Natural killer cell treated with Interleukin-12 subunit alpha and Interleukin-12 subunit beta and Interleukin-15 and Interleukin-18, amount 100 ng/mL, for 72 hours (primary cell): ENCODE data around the gene IL1R2. TPM values are rescaled to one million over a fixed set of nuclear protein-coding genes. Genes with fewer than 3 reads are reported as not detected.
A peak's percentile ranks its signal among the peaks of the same experiment; 100 is the strongest.
"Not testable (repeated sequence)": the region's sequence is repeated elsewhere in the genome, so short reads cannot be mapped to it uniquely, and the experiment has no call there.

ENCODE experiments used
- ATAC-seq, 2 donors: fragments of 150-1000 bp; cut with Tn5 transposase in 1 of 2; sonication (Bioruptor Pico), chemical (Tn5 transposase) in 1 of 2; 2 replicates each; pipeline ENCODE4 v1.10.0; 2021
- DNase-seq: peaks from one replicate; pipeline ENCODE4 v3.0.0; 2022; ENCODE audit warnings: low spot score
- H3K27ac Mint-ChIP-seq, 2 donors: 1 replicate in 1 of 2; 2 replicates in 1 of 2; pipeline ENCODE4 v1.8.0; 2022; ENCODE audit warnings: mixed read lengths in 2 of 2, mild to moderate bottlenecking in 1 of 2, moderate library complexity in 1 of 2
- H3K27me3 Mint-ChIP-seq, 2 donors: 1 replicate in 1 of 2; 2 replicates in 1 of 2; pipeline ENCODE4 v1.8.0; 2022; ENCODE audit warnings: mixed read lengths in 2 of 2
- H3K36me3 Mint-ChIP-seq: one replicate; pipeline ENCODE4 v1.8.0; 2022; ENCODE audit warnings: mixed read lengths
- H3K4me1 Mint-ChIP-seq, 2 donors: 1 replicate in 1 of 2; 2 replicates in 1 of 2; pipeline ENCODE4 v1.8.0; 2022; ENCODE audit warnings: low read depth in 2 of 2, mixed read lengths in 2 of 2, mild to moderate bottlenecking in 1 of 2
- H3K4me3 Mint-ChIP-seq: one replicate; pipeline ENCODE4 v1.8.0; 2022; ENCODE audit warnings: mixed read lengths
- H3K9me3 Mint-ChIP-seq: 2 replicates; pipeline ENCODE4 v1.8.0; 2022; ENCODE audit warnings: mixed read lengths
- total RNA-seq, 2 donors: library from RNA; stranded (reverse); gene quantifications; one replicate each; pipeline ENCODE4 v1.2.3, GENCODE V29; 2022

The IL1R2 gene
- total RNA-seq, 2 donors from 2014 or later = not detected

DNA sequence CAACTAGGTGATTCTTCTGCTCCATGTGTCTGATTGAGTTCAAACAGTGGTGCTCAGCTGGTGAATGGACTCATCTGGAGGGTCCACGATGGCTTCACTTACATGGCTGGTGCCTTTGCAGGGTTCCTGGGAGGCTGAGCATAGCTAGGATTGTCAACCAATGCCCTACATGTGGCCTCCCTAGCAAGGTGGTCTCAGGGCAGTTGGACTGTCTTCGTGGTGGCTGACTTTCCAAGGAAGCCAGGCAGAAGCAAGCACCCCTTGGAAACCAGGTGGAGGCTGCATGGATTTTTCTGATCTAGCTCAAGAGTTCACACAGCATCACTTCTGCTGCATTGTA, 6.8 kb downstream of the IL1R2 start:
- no peak overlapping the region for H3K4me3 Mint-ChIP-seq
- peaks cover 5% of the 10 kb centered on the region for H3K36me3 Mint-ChIP-seq
- H3K27me3 Mint-ChIP-seq = peaks cover 34 to 48% of the 10 kb centered on the region in 2 donors
- ATAC-seq (no peak), DNase-seq (no peak)
- no peaks in the 10 kb centered on the region for H3K9me3 Mint-ChIP-seq
- H3K27ac Mint-ChIP-seq = peak overlapping the region in 1 of 2 donors; percentile 14
- H3K4me1 Mint-ChIP-seq = peaks cover 8 to 18% of the 10 kb centered on the region in 2 donors

DNA sequence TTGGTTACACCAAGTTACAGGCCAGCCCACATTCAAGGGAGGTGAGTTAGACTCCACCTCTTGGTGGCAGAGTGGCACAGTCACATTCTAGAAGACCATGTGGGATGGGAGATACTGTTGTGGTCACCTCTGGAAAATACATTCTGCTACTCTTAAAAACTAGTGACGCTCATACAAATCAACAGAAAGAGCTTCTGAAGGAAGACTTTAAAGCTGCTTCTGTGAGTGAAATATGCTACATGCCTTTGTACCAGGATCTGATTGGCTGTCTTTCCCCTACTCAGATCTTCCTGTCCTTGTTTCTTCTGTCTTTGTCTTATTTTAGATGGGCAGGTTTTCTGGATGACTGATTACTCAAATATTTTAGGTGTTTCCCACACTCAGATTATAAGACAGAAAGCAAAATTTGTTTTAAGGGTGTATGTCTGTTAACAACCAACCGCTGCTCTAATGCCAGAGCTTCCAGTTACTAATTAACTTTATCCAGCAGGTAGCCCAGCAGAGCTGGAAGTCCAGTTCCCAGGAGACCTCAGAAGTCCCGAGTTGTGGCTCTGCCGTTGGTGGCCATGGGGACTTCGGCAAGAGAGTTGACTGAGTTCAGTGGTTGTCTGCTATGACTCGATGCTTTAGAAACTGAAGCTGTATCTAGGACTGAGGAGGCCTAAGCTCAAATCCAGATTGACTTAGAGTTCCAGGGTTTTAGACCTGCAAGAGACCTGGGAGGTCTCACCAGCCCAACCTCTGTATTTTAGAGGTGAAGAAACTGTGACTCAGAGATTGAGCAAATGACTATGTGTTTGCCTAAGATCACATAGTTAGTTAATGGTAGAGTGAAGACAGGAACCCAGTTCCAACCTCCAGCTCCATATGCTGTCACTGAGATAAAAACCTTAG, 7.4 kb downstream of the IL1R2 start:
- peak; percentile 25 to 77 for ATAC-seq
- Mint-ChIP-seq H3K4me3 (no peak overlapping the region), H3K36me3 (peaks cover 5% of the 10 kb centered on the region), H3K4me1 (peaks cover 8 to 18% of the 10 kb centered on the region in 2 donors), H3K27me3 (peaks cover 31 to 44% of the 10 kb centered on the region in 2 donors), H3K9me3 (no peaks in the 10 kb centered on the region), H3K27ac (peak overlapping the region in 1 of 2 donors; percentile 14)
- DNase-seq = no peak

DNA sequence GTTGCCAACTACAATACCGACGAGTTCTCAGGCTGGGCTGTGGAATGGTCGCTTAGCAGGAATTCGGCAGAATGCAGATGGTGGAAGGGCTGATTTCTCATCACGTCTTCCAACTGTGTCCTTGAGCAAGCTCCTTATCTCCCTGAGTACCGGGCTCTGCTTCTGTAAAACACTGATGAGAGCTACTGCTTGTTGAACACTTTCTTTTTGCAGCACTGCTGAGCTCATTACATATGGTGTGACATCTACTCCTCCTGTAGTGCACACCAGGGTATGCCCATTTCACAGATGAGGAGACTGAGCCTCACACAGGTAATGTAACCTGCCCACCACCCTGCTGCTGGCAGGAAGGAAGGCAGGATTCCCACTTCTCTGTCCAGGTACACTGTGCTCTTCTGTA, 8.3 kb downstream of the IL1R2 start:
- DNase-seq (no peak), ATAC-seq (no peak)
- peaks cover 25 to 36% of the 10 kb centered on the region in 2 donors for H3K27me3 Mint-ChIP-seq
- H3K9me3 Mint-ChIP-seq = no peaks in the 10 kb centered on the region
- no peak overlapping the region for H3K4me3 Mint-ChIP-seq
- no peak overlapping the region for H3K27ac Mint-ChIP-seq
- H3K36me3 Mint-ChIP-seq = no peaks in the 10 kb centered on the region
- peaks cover 8 to 13% of the 10 kb centered on the region in 2 donors for H3K4me1 Mint-ChIP-seq

DNA sequence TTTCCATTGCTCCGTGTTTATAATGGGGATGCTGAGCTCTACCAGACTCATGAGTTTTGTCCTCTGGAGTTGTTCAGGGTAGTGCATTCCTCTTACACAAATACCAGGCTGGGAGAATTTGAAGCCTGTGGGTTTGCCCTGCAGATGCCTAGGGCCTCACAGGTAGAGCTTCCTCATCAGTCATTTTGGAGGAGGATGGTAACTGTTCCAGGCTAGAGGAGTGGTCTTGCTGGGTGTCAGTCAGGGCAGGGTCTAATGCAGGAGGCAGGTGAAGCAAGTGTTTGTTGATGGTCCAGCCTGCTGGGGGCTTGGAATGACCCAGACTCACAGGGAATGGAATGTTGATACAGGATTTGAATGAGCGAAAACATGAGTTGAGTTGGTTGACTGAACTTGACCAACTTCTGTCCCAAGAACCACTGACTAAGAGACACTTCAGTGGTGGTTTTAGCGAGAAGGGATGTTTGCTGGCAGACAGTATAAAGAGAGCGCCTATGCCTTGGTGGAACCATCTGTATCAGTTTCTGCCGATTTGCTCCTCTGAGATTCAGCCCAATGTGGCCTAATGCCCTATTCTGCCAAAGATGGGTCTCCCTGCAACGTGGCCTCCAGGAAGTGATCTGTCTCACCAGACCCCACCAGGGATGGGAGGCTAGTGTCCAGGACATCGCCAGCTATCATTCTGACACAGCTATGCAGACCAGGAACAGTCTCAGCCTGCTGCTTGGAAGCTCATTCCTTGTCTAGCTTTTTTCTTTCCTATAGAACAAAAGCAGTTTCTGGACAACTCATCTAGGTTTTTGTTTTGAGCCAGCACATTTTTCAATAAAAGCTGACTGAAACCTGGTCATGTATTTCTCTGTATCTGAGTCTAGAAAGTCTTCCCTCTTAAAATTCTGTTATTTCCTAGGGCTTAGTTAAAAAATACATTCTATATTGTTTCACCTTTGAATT, 9.3 kb downstream of the IL1R2 start:
- no peaks in the 10 kb centered on the region for H3K36me3 Mint-ChIP-seq
- no peaks in the 10 kb centered on the region for H3K9me3 Mint-ChIP-seq
- H3K27me3 Mint-ChIP-seq = peaks cover 21 to 32% of the 10 kb centered on the region in 2 donors
- no peak overlapping the region for H3K27ac Mint-ChIP-seq
- DNase-seq (no peak), ATAC-seq (peak; percentile 51 to 69)
- H3K4me3 Mint-ChIP-seq = no peak overlapping the region
- peaks cover 13 to 16% of the 10 kb centered on the region in 2 donors for H3K4me1 Mint-ChIP-seq

DNA sequence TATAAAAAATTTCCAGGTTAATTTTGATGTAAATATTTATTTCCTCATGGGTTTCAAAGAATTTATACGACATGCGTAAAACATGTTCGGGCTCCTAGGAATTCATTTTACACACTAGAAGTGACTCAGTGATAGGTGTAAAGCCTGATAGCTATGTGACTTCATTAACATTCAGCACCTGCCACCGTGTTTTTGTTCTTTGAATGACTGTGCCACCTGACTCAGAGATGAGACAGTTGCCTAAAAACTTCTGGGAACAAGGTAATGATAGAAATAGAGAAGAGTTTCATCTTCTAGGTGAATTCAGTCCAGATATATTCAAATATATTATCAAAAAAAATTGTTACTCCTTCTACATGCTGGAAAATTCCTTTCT, 10.0 kb downstream of the IL1R2 start:
- Mint-ChIP-seq H3K4me3 (no peak overlapping the region), H3K4me1 (peaks cover 16 to 19% of the 10 kb centered on the region in 2 donors), H3K36me3 (no peaks in the 10 kb centered on the region), H3K27me3 (peaks cover 24 to 34% of the 10 kb centered on the region in 2 donors), H3K9me3 (no peaks in the 10 kb centered on the region), H3K27ac (no peak overlapping the region)
- ATAC-seq (no peak), DNase-seq (no peak)

DNA sequence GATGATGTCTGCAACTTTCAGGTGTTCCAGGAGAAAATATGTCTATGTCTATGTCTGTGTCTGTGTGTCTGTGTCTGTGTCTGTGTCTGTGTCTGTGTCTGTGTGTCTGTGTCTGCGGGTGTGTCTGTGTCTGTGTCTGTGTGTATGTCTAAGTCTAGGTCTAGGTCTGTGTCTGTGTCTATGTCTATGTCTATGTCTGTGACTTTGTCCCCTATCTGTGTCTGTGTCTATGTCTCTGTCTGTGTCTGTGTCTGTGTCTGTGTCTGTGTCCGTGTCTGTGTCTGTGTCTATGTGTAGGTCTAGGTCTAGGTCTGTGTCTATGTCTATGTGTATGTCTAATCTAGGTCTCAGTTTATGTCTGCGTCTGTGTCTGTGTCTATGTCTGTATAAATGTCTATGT, 10.5 kb downstream of the IL1R2 start:
- Mint-ChIP-seq H3K27me3 (peaks cover 23 to 34% of the 10 kb centered on the region in 2 donors), H3K9me3 (no peaks in the 10 kb centered on the region), H3K27ac (no peak overlapping the region), H3K36me3 (no peaks in the 10 kb centered on the region), H3K4me1 (peaks cover 20 to 23% of the 10 kb centered on the region in 2 donors), H3K4me3 (no peak overlapping the region)
- DNase-seq (no peak), ATAC-seq (no peak)

DNA sequence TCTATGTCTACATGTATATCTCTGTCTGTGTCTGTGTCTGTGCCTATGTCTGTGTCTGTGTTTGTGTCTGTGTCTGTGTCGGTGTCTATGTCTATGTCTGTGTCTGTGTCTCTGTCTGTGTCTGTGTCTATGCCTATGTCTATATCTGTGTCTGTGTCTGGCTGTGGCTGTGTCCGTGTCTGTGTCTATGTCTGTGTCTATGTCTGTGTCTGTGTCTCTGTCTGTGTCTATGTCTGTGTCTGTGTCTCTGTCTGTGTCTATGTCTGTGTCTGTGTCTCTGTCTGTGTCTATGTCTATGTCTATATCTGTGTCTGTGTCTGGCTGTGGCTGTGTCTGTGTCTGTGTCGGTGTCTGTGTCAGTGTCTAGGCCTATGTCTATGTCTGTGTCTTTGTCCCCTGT, 11.1 kb downstream of the IL1R2 start:
- not testable (repeated sequence) for H3K4me3 Mint-ChIP-seq, DNase-seq, H3K9me3 Mint-ChIP-seq, H3K36me3 Mint-ChIP-seq, H3K27ac Mint-ChIP-seq, ATAC-seq
- Mint-ChIP-seq H3K4me1 (peaks cover 20 to 27% of the 10 kb centered on the region in 2 donors), H3K27me3 (peaks cover 23 to 34% of the 10 kb centered on the region in 2 donors)

DNA sequence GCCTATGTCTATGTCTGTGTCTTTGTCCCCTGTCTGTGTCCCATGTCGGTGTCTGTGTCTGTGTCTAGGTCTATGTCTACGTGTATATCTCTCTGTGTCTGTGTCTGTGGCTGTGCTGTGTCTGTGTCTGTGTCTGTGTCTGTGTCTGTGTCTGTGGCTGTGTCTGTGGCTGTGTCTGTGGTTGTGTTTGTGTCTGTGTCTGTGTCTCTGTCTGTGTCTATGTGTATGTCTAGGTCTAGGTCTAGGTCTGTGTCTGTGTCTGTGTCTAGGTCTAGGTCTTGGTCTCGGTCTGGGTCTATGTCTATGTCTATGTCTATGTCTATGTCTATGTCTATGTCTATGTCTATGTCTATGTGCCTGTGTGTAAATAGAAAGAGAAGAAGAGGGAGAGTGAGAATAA, 11.9 kb downstream of the IL1R2 start:
- H3K27ac Mint-ChIP-seq = no peak overlapping the region
- H3K4me3 Mint-ChIP-seq = no peak overlapping the region
- H3K36me3 Mint-ChIP-seq = no peaks in the 10 kb centered on the region
- no peaks in the 10 kb centered on the region for H3K9me3 Mint-ChIP-seq
- peaks cover 20 to 26% of the 10 kb centered on the region in 2 donors for H3K4me1 Mint-ChIP-seq
- no peak for DNase-seq
- H3K27me3 Mint-ChIP-seq = peaks cover 20 to 29% of the 10 kb centered on the region in 2 donors
- no peak for ATAC-seq

DNA sequence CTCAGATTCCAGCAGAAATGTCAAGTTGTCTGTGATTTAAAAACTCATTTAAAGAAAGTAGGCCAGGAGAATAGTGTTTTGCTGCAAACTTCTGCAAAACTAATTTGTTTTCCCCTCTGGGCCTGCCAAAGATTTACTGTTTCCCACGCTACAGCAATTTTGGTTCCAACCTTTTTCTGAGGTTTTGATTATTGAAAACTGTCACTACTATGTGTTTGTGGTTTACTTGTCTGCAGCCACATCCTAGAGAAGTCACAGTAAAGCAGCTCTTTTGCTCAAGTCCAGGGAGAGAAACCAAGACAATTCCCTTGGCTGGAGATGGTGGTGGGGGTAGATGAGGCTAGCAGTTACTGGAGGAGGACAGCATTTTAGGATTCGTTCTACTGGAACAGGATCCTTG, 12.8 kb downstream of the IL1R2 start:
- peak; percentile 67 to 76 for ATAC-seq
- peaks cover 20% of the 10 kb centered on the region in 2 donors for H3K4me1 Mint-ChIP-seq
- H3K36me3 Mint-ChIP-seq = no peaks in the 10 kb centered on the region
- peaks cover 22 to 28% of the 10 kb centered on the region in 2 donors for H3K27me3 Mint-ChIP-seq
- no peak overlapping the region for H3K27ac Mint-ChIP-seq
- no peak overlapping the region for H3K4me3 Mint-ChIP-seq
- no peak for DNase-seq
- H3K9me3 Mint-ChIP-seq = no peaks in the 10 kb centered on the region

DNA sequence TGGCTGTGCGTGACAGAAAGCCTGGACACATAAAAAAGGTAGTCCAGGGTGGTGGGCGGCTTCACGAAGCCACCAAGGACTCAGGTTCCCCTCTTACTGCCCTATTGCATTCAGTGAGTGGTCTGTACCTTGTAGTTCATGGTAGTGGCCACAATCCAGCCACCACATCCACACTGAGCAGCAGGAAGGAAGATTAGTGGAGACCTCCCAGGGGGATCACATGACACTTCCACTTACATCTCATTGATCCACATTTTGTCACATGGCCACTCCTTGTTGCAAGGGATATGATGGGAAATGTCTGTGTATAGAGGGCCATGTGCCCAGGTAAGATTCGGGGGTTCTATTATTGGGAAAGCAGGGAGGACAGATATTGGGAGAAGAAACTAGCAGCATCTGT, 13.7 kb downstream of the IL1R2 start:
- no peak overlapping the region for H3K27ac Mint-ChIP-seq
- H3K36me3 Mint-ChIP-seq = no peaks in the 10 kb centered on the region
- H3K4me3 Mint-ChIP-seq = no peak overlapping the region
- ATAC-seq = no peak
- peaks cover 16 to 20% of the 10 kb centered on the region in 2 donors for H3K4me1 Mint-ChIP-seq
- no peaks in the 10 kb centered on the region for H3K9me3 Mint-ChIP-seq
- DNase-seq = no peak
- H3K27me3 Mint-ChIP-seq = peaks cover 25 to 36% of the 10 kb centered on the region in 2 donors

DNA sequence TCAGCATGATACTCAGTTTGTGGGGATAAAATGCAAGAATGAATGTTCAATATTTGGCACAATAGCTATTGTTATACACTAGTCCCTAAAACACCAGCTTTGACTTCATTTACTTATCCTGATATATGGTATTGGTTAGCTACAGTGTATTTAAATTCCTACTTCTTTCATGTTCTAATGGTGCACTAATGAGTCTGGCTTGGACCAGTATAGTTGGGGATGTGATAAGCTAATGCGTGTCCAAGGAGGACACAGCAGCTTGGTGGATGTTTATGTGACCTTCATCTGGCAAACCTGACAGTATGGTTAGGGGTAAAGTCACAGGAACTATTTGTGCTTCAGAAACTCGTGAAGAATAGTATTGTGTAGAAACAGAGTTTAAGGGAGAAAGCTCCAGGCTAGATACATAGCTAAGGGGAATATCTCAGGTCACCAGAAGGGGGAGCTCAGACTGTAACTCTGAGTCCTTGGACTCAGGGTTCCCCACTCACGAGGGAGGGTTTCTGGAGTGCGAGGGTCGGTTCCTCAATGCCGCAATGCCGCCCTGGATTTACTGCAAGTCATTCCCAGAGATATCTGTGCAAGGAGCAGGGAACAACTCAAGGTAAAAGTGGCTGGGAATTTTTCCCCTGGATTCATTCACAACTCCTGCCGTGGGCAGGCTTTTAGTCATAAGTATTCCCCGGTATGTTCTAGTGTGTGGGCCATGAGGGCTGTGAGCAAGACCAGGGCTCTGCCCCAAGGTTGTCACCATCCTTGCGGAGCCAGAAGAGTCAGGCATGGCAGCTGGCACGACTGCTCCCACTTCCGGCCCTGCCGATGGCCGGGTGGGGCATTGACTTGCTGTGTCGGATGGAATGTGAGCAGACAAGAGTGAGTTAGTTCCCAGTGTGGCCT, 14.5 kb downstream of the IL1R2 start:
- Mint-ChIP-seq H3K9me3 (no peaks in the 10 kb centered on the region), H3K27me3 (peaks cover 27 to 44% of the 10 kb centered on the region in 2 donors), H3K27ac (no peak overlapping the region), H3K36me3 (no peaks in the 10 kb centered on the region), H3K4me3 (no peak overlapping the region), H3K4me1 (peaks cover 19% of the 10 kb centered on the region in 2 donors)
- no peak for DNase-seq
- ATAC-seq = peak in 1 of 2 donors; percentile 75

DNA sequence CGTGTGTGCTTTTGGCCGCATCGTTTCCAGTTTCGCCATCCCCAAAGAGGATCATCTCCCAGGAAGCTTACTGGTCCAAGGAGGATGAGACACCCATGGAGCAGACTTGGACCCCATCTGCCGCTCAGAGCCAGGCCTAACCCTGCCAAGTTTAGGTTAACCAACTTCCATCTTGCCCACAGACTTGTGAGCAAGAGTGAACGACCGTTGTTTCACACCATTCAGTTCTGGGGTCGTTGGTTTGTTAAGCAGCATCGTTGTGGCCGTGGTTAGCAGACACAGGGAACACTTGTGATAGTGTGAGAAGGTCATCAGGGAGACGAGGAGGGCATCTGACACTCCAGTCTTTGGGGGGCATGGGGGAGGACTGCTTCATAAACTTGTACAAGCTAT, 15.1 kb downstream of the IL1R2 start:
- no peaks in the 10 kb centered on the region for H3K36me3 Mint-ChIP-seq
- H3K4me3 Mint-ChIP-seq = no peak overlapping the region
- ATAC-seq (peak in 1 of 2 donors; percentile 43), DNase-seq (no peak)
- H3K4me1 Mint-ChIP-seq = peaks cover 19% of the 10 kb centered on the region in 2 donors
- H3K9me3 Mint-ChIP-seq = no peaks in the 10 kb centered on the region
- no peak overlapping the region for H3K27ac Mint-ChIP-seq
- H3K27me3 Mint-ChIP-seq = peaks cover 33 to 51% of the 10 kb centered on the region in 2 donors

DNA sequence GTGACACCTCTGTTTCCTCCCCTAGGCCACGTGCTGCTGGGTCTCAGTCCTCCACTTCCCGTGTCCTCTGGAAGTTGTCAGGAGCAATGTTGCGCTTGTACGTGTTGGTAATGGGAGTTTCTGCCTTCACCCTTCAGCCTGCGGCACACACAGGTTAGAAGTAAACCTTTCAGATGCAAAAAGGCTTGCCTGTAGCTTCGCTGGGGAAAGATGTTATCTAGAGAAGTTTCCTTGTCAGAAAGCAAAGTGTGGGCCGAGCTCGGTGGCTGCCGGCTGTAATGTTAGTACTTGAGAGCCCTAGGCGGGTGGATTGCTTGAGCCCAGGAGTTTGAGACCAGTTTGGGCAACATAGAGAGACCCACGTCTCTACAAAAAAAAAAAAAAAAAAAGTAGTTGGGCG, 16.7 kb downstream of the IL1R2 start:
- ATAC-seq (no peak), DNase-seq (no peak)
- peaks cover 19% of the 10 kb centered on the region in 2 donors for H3K4me1 Mint-ChIP-seq
- peak overlapping the region in 1 of 2 donors; percentile 22 for H3K27ac Mint-ChIP-seq
- peaks cover 6% of the 10 kb centered on the region for H3K36me3 Mint-ChIP-seq
- no peaks in the 10 kb centered on the region for H3K9me3 Mint-ChIP-seq
- H3K27me3 Mint-ChIP-seq = peaks cover 37 to 54% of the 10 kb centered on the region in 2 donors
- no peak overlapping the region for H3K4me3 Mint-ChIP-seq
